ENCODE measurements around the gene DBI. TPM values are rescaled to one million over a fixed set of nuclear protein-coding genes. Genes with fewer than 3 reads are reported as not detected.
"Not testable (repeated sequence)": the region's sequence is repeated elsewhere in the genome, so short reads cannot be mapped to it uniquely, and the experiment has no call there.

DBI gene
- total RNA-seq, 1 experiment from 2014 or later = 253 TPM

DNA sequence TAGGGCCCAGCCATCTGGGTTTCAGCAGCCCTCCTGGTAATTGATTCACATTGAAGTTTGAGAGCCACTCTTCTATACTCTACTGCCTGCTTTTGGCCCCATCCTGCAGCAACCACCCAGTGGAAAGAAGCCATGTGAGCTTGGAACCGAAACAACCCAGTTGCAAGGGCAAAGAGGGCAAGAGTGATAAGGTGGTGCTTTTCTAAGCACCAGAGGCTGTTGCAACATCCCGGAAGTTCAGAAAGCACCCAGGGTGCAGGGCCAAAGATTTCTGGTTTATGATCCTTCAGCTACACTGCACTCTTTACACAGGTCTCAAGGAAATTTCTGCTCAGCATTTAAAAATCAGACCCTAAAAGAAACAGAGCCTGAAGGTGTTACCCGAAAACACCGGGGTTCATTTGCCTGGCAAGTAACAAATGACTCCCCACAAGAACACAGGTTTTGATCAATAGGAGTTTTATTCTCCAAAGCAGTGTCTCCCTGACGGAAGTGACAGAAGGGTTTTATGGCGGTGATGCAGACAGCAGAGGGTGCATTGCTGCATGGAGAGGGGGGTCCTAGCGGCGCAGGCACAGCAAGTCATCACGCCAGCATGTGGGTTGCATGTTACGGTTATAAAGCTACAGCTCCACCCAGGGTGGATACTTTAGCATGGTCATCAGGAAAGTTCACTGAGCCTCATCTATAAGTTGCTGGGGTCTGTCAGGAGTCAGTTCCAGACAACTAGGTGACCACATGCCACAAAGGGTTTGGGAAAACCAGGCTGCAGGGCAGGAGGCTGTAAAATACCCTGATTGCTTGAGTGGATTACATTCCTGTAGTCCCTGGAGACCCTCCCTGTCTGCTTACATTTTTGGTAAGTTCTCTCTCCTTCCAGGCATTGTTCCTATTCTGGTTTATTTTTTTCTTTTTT is 36.1 kb downstream of the DBI start:
- Histone ChIP-seq H3K27ac (ENCODE audit: low read length) (no peak overlapping the region), H3K4me1 (ENCODE audit: control insufficient read depth, insufficient read depth, low read length) (no peaks in the 10 kb centered on the region), H3K36me3 (ENCODE audit: control insufficient read depth, insufficient read depth, low read length) (no peaks in the 10 kb centered on the region), H3K27me3 (ENCODE audit: control insufficient read depth, insufficient read depth, low read length) (no peaks in the 10 kb centered on the region), H3K4me3 (ENCODE audit: low read depth in 2 of 2, low read length in 2 of 2) (no peak overlapping the region), H3K9me3 (ENCODE audit: control insufficient read depth, insufficient read depth, low read depth, low read length) (no peaks in the 10 kb centered on the region)
- POLR2A ChIA-PET = no interaction called here
- no peak for TF ChIP-seq CTCF (IDR thresholded peaks at IDR 0.05)
- TF ChIP-seq TCF7L2 (IDR thresholded peaks at IDR 0.05; ENCODE audit: low read depth, low read length) = no peak
- TF ChIP-seq POLR2AphosphoS5 (IDR thresholded peaks at IDR 0.05; ENCODE audit: low read depth, low read length) = no peak
- TF ChIP-seq SIN3A (IDR thresholded peaks at IDR 0.05; ENCODE audit: borderline replicate concordance, insufficient read depth, low read depth, low read length) = no peak
- TF ChIP-seq, protein P1, sequence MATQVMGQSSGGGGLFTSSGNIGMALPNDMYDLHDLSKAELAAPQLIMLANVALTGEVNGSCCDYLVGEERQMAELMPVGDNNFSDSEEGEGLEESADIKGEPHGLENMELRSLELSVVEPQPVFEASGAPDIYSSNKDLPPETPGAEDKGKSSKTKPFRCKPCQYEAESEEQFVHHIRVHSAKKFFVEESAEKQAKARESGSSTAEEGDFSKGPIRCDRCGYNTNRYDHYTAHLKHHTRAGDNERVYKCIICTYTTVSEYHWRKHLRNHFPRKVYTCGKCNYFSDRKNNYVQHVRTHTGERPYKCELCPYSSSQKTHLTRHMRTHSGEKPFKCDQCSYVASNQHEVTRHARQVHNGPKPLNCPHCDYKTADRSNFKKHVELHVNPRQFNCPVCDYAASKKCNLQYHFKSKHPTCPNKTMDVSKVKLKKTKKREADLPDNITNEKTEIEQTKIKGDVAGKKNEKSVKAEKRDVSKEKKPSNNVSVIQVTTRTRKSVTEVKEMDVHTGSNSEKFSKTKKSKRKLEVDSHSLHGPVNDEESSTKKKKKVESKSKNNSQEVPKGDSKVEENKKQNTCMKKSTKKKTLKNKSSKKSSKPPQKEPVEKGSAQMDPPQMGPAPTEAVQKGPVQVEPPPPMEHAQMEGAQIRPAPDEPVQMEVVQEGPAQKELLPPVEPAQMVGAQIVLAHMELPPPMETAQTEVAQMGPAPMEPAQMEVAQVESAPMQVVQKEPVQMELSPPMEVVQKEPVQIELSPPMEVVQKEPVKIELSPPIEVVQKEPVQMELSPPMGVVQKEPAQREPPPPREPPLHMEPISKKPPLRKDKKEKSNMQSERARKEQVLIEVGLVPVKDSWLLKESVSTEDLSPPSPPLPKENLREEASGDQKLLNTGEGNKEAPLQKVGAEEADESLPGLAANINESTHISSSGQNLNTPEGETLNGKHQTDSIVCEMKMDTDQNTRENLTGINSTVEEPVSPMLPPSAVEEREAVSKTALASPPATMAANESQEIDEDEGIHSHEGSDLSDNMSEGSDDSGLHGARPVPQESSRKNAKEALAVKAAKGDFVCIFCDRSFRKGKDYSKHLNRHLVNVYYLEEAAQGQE (IDR thresholded peaks at IDR 0.05; ENCODE audit: insufficient read depth in 1 of 2, low read depth in 2 of 2, low read length in 1 of 2) = no peak
- in situ Hi-C loops (cut with HindIII; ENCODE audit: low pct_unique_long_range_greater_than_20kb, low sequenced_read_pairs) (no loop called here), intact Hi-C loops (cut with micrococcal nuclease; ENCODE audit: unreplicated experiment) (no loop called here)
- ATAC-seq (no peak), DNase-seq (ENCODE audit: low read depth, low spot score) (no peak)
- no TSS peak for BruUV-seq (replicated peaks)
- CTCF ChIA-PET = no interaction called here

DNA sequence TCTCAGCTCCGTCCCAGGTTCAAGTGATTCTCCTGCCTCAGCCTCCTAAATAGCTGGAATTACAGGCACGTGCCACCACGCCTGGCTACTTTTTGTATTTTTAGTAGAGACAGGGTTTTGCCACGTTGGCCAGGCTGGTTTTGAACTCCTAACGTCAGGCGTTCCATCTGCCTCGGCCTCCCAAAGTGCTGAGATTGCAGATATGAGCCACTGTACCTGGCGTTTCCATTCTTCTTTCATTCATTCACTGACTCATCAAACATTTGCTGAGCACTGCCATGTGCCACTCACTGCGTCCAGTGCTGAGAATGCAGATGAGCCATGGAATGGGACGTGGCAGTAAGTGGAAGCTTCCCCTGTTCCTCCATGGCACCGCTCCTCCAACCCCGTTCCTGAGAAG is 36.8 kb downstream of the DBI start:
- H3K27ac ChIP-seq (ENCODE audit: low read length); in situ Hi-C loops (cut with HindIII; ENCODE audit: low pct_unique_long_range_greater_than_20kb, low sequenced_read_pairs); H3K9me3 ChIP-seq (ENCODE audit: control insufficient read depth, insufficient read depth, low read depth, low read length); ATAC-seq; POLR2A ChIA-PET; H3K4me1 ChIP-seq (ENCODE audit: control insufficient read depth, insufficient read depth, low read length); BruUV-seq (replicated peaks); intact Hi-C loops (cut with micrococcal nuclease; ENCODE audit: unreplicated experiment); H3K27me3 ChIP-seq (ENCODE audit: control insufficient read depth, insufficient read depth, low read length); H3K4me3 ChIP-seq (ENCODE audit: low read depth in 2 of 2, low read length in 2 of 2); CTCF ChIA-PET; H3K36me3 ChIP-seq (ENCODE audit: control insufficient read depth, insufficient read depth, low read length); DNase-seq (ENCODE audit: low read depth, low spot score): not testable (repeated sequence)

- intact Hi-C loops (cut with micrococcal nuclease; ENCODE audit: unreplicated experiment) (no loop called here), in situ Hi-C loops (cut with HindIII; ENCODE audit: low pct_unique_long_range_greater_than_20kb, low sequenced_read_pairs) (no loop called here)
- DNase-seq (ENCODE audit: low read depth, low spot score) = no peak
- H3K27ac ChIP-seq (ENCODE audit: low read length) = no peak overlapping the region
- no peaks in the 10 kb centered on the region for H3K9me3 ChIP-seq (ENCODE audit: control insufficient read depth, insufficient read depth, low read depth, low read length)
- no peaks in the 10 kb centered on the region for H3K27me3 ChIP-seq (ENCODE audit: control insufficient read depth, insufficient read depth, low read length)
- POLR2A ChIA-PET = no interaction called here
- no peaks in the 10 kb centered on the region for H3K4me1 ChIP-seq (ENCODE audit: control insufficient read depth, insufficient read depth, low read length)
- CTCF ChIA-PET = no interaction called here
- TF ChIP-seq, protein P1 (IDR thresholded peaks at IDR 0.05; ENCODE audit: insufficient read depth in 1 of 2, low read depth in 2 of 2, low read length in 1 of 2) = no peak
- TF ChIP-seq TCF7L2 (IDR thresholded peaks at IDR 0.05; ENCODE audit: low read depth, low read length) (no peak), CTCF (IDR thresholded peaks at IDR 0.05) (no peak), SIN3A (IDR thresholded peaks at IDR 0.05; ENCODE audit: borderline replicate concordance, insufficient read depth, low read depth, low read length) (no peak), POLR2AphosphoS5 (IDR thresholded peaks at IDR 0.05; ENCODE audit: low read depth, low read length) (no peak)
- H3K36me3 ChIP-seq (ENCODE audit: control insufficient read depth, insufficient read depth, low read length) = no peaks in the 10 kb centered on the region
- no TSS peak for BruUV-seq (replicated peaks)
- no peak for ATAC-seq
- H3K4me3 ChIP-seq (ENCODE audit: low read depth in 2 of 2, low read length in 2 of 2) = no peak overlapping the region
These were observed 38.4 kb downstream of the DBI start for GRCh38 chr2:119405151-119405550.
